Astrocyte (in vitro differentiated cells and primary cell): ENCODE data around the gene DAO. TPM values are rescaled to one million over a fixed set of nuclear protein-coding genes. Genes with fewer than 3 reads are reported as not detected.

Experiments
- DNase-seq: peaks from one replicate; pipeline ENCODE4 v3.0.0-alpha.2; 2010; ENCODE audit warnings: low read depth
- FAIRE-seq: peaks from 2 replicates; lab custom pipeline; 2011; peaks lifted over from hg19 to GRCh38; lab: Jason Lieb, UNC
- H2AFZ ChIP-seq: 2 replicates; pipeline ENCODE4 v1.6.0; 2012; ENCODE audit warnings: low read depth, low read length, inconsistent platforms
- H3K27ac ChIP-seq: 2 replicates; pipeline ENCODE4 v1.5.1; 2011; ENCODE audit warnings: low read depth, low read length, inconsistent platforms
- H3K27me3 ChIP-seq: 2 replicates; pipeline ENCODE4 v1.6.0; 2011; ENCODE audit warnings: low read length, inconsistent platforms; ENCODE audit not compliant: insufficient read depth
- H3K36me3 ChIP-seq: 2 replicates; pipeline ENCODE4 v1.5.1; 2011; ENCODE audit warnings: low read length, inconsistent platforms; ENCODE audit not compliant: insufficient read depth
- H3K4me1 ChIP-seq: 2 replicates; pipeline ENCODE4 v1.5.1; 2011; ENCODE audit warnings: low read length, inconsistent platforms; ENCODE audit not compliant: insufficient read depth
- H3K4me2 ChIP-seq: 2 replicates; pipeline ENCODE4 v1.6.0; 2012; ENCODE audit warnings: low read length, inconsistent platforms
- H3K4me3 ChIP-seq: 2 replicates; pipeline ENCODE4 v1.5.1; 2011; ENCODE audit warnings: low read depth, mild to moderate bottlenecking, low read length, inconsistent platforms; ENCODE audit not compliant: insufficient read depth
- H3K79me2 ChIP-seq: 2 replicates; pipeline ENCODE4 v1.6.0; 2012; ENCODE audit warnings: mild to moderate bottlenecking, low read length, inconsistent platforms; ENCODE audit not compliant: insufficient read depth
- H3K9ac ChIP-seq: 2 replicates; pipeline ENCODE4 v1.6.0; 2012; ENCODE audit warnings: mild to moderate bottlenecking, low read length, inconsistent platforms
- H3K9me3 ChIP-seq: 2 replicates; pipeline ENCODE4 v1.5.1; 2012; ENCODE audit warnings: low read depth, mild to moderate bottlenecking, low read length, inconsistent platforms; ENCODE audit not compliant: insufficient read depth
- H4K20me1 ChIP-seq: 2 replicates; pipeline ENCODE4 v1.6.0; 2012; ENCODE audit warnings: low read length, inconsistent platforms; ENCODE audit not compliant: insufficient read depth
- H3K27ac Mint-ChIP-seq: one replicate; pipeline ENCODE4 v1.8.0; 2021; ENCODE audit warnings: mild to moderate bottlenecking, mixed read lengths; ENCODE audit not compliant: unreplicated experiment
- H3K27me3 Mint-ChIP-seq: one replicate; pipeline ENCODE4 v1.8.0; 2021; ENCODE audit warnings: low read depth, mixed read lengths; ENCODE audit not compliant: unreplicated experiment
- H3K36me3 Mint-ChIP-seq: one replicate; pipeline ENCODE4 v1.8.0; 2021; ENCODE audit warnings: low read depth, mixed read lengths; ENCODE audit not compliant: unreplicated experiment
- H3K4me1 Mint-ChIP-seq: one replicate; pipeline ENCODE4 v1.8.0; 2021; ENCODE audit warnings: low read depth, mixed read lengths; ENCODE audit not compliant: unreplicated experiment
- H3K4me3 Mint-ChIP-seq: one replicate; pipeline ENCODE4 v1.8.0; 2021; ENCODE audit warnings: mild to moderate bottlenecking, moderate library complexity, mixed read lengths; ENCODE audit not compliant: unreplicated experiment
- H3K9me3 Mint-ChIP-seq: one replicate; pipeline ENCODE4 v1.8.0; 2021; ENCODE audit warnings: mild to moderate bottlenecking, mixed read lengths; ENCODE audit not compliant: unreplicated experiment
- CTCF ChIP-seq: IDR thresholded peaks from 2 replicates; pipeline ENCODE4 v1.5.1; 2011; ENCODE audit warnings: low read depth, mild to moderate bottlenecking, inconsistent platforms, low read length, moderate library complexity; ENCODE audit not compliant: insufficient read depth
- EZH2 ChIP-seq: IDR thresholded peaks from 2 replicates; pipeline ENCODE4 v1.6.1; 2012; ENCODE audit warnings: mild to moderate bottlenecking, low read length, inconsistent platforms; ENCODE audit not compliant: insufficient read depth
- total RNA-seq: library from RNA; stranded (reverse); gene quantifications from 2 replicates; pipeline ENCODE4 v1.2.1, GENCODE V29; 2021

DAO gene
- total RNA-seq, 1 donor from 2014 or later: not detected

- peaks cover 57% of the 10 kb centered on the region for H3K36me3 Mint-ChIP-seq
- H3K27me3 Mint-ChIP-seq: no peaks in the 10 kb centered on the region
- H3K4me1 Mint-ChIP-seq: peaks cover 26% of the 10 kb centered on the region
- Histone ChIP-seq H2AFZ (no peak overlapping the region), H3K9me3 (no peaks in the 10 kb centered on the region), H3K4me2 (no peak overlapping the region), H3K9ac (no peak overlapping the region), H3K27ac (no peak overlapping the region), H4K20me1 (peaks cover 18% of the 10 kb centered on the region), H3K4me1 (peaks cover 18% of the 10 kb centered on the region), H3K79me2 (peaks cover 87% of the 10 kb centered on the region), H3K36me3 (peaks cover 64% of the 10 kb centered on the region), H3K4me3 (no peak overlapping the region), H3K27me3 (no peaks in the 10 kb centered on the region)
- peaks cover 2% of the 10 kb centered on the region for H3K9me3 Mint-ChIP-seq
- FAIRE-seq: no peak
- H3K27ac Mint-ChIP-seq: peak overlapping the region; percentile 75
- H3K4me3 Mint-ChIP-seq: peak overlapping the region; percentile 21
- TF ChIP-seq CTCF (no peak), EZH2 (no peak)
- DNase-seq: no peak
These were observed 32.2 kb upstream of the DAO start for GRCh38 chr12:108847705-108848104.

GRCh38 chr12:108849660-108850059 is 30.2 kb upstream of the DAO start:
- Mint-ChIP-seq H3K4me1 (peaks cover 41% of the 10 kb centered on the region), H3K27ac (peak overlapping the region; percentile 83), H3K9me3 (peaks cover 2% of the 10 kb centered on the region), H3K4me3 (no peak overlapping the region), H3K36me3 (peaks cover 40% of the 10 kb centered on the region), H3K27me3 (no peaks in the 10 kb centered on the region)
- peaks cover 18% of the 10 kb centered on the region for H4K20me1 ChIP-seq
- peaks cover 52% of the 10 kb centered on the region for H3K36me3 ChIP-seq
- no peaks in the 10 kb centered on the region for H3K27me3 ChIP-seq
- no peak for FAIRE-seq
- no peak overlapping the region for H3K4me3 ChIP-seq
- H2AFZ ChIP-seq: no peak overlapping the region
- H3K27ac ChIP-seq: no peak overlapping the region
- TF ChIP-seq CTCF (no peak), EZH2 (no peak)
- H3K79me2 ChIP-seq: peaks cover 86% of the 10 kb centered on the region
- no peak overlapping the region for H3K9ac ChIP-seq
- H3K4me1 ChIP-seq: peaks cover 36% of the 10 kb centered on the region
- no peaks in the 10 kb centered on the region for H3K9me3 ChIP-seq
- H3K4me2 ChIP-seq: no peak overlapping the region
- DNase-seq: no peak

DNA sequence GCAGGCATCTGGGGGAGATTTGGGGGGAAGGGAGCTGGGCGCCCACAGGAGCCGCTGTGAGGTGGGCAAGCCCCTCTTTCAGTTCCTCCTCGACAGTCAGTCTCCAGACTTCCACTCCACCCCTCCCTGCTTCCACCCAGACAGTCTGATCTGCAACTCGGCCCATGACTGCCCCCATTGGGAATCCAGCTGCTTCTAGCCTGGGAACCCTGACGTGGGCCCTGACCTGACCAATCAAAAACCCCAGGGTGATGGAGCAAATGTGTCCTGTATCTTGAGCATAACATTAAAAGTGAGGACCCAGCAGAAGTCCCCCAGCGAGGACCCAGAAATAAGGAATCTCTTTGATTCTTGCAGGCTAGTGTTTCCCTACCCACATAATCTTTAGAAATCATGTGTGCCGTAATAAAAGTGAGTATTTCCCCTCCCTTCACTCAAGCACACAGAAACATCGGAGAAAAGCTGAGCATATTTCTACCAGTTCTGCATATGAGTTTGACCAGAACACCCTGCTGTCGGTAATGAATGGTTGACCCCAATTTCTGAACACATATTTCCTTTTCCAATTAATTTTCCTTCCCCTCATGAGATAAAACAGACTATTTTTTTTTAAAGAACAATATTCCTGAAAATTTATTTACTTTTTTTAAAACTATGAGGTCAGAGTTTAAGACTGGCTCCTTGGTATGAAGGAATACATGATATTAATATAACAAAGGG is 28.9 kb upstream of the DAO start:
- H3K4me1 ChIP-seq: peaks cover 49% of the 10 kb centered on the region
- peaks cover 2% of the 10 kb centered on the region for H3K9me3 ChIP-seq
- FAIRE-seq (no peak), DNase-seq (peak; percentile 83)
- no peak overlapping the region for H2AFZ ChIP-seq
- peak overlapping the region; percentile 70 for H3K9ac ChIP-seq
- Mint-ChIP-seq H3K4me1 (peaks cover 52% of the 10 kb centered on the region), H3K27ac (peak overlapping the region; percentile 99), H3K4me3 (peak overlapping the region; percentile 27), H3K9me3 (peaks cover 5% of the 10 kb centered on the region), H3K27me3 (no peaks in the 10 kb centered on the region), H3K36me3 (peaks cover 37% of the 10 kb centered on the region)
- peak overlapping the region; percentile 100 for H3K27ac ChIP-seq
- peaks cover 14% of the 10 kb centered on the region for H4K20me1 ChIP-seq
- TF ChIP-seq CTCF: no peak
- no peak for TF ChIP-seq EZH2
- H3K4me2 ChIP-seq: peak overlapping the region; percentile 37
- H3K36me3 ChIP-seq: peaks cover 45% of the 10 kb centered on the region
- no peaks in the 10 kb centered on the region for H3K27me3 ChIP-seq
- H3K79me2 ChIP-seq: peaks cover 88% of the 10 kb centered on the region
- H3K4me3 ChIP-seq: no peak overlapping the region
